ENCODE data around the gene NFATC1.

NFATC1 gene

DNA sequence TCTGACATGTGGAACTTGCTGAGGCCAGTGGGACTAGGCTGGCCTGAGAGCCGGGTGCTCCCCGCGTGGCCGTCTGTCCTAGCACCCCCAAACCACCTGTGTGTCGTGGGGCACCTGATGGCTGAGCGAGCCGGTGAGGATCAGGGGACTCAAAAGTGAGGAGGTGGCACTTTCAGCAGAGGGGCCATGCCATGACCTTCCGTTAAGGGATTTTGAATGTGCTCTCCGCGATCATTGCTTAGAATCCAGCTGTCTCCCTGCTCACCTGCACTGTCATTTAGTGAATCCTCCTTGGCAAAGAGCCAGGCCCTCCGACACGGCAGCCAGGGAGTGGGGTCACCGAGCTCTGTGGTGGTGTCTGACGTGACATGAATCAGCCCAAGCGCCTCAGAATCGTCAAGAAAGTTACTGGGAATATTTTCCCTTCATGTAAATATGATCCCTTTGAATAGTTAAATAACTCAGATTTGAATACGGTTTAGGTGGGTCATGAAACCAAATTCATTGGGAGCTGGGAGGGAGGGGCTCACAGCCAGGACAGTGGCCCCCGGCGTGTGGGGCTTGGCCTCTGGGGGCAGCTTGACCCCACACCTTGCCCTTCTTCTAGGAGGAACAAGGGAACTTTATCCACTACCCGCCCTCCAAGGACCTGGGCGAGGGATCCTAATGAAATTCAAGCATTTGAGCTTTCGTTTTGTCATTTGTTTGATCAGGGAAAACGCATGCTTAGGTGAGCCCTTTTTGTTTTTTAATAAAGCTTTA, 9.5 kb downstream of the NFATC1 start:
- DNase-seq (ENCODE audit: low read depth in 2 of 2) = no peak

- peak; percentile 58 to 74 for DNase-seq (ENCODE audit: low read depth in 2 of 2)
Observed at GRCh38 chr18:79405781-79406575, 10.2 kb downstream of the NFATC1 start.

- no peak for DNase-seq (ENCODE audit: low read depth in 2 of 2)
Observed at GRCh38 chr18:79406708-79407107, 11.0 kb downstream of the NFATC1 start.

DNA sequence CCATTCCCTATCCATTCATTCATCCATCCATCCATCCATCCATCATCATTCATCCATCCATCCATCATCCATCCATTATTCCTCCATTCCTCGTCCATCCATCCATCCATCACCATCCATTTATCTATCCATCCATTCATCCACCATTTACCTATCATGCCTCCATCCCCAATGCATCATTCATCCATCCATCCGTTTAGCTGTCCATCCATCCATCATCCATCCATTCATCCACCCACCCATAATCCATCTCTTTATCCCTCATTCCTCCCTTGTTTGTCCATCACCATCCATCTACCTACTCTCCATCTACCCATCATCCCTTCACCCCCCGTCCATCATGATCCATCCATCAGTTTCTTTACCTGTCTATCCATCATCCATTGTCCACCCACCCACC, 13.6 kb downstream of the NFATC1 start:
- DNase-seq (ENCODE audit: low read depth in 2 of 2) = no peak

GRCh38 chr18:79410171-79410641, 14.5 kb downstream of the NFATC1 start:
- DNase-seq (ENCODE audit: low read depth in 2 of 2) = no peak

- no peak for DNase-seq (ENCODE audit: low read depth in 2 of 2)
Observed at GRCh38 chr18:79410731-79411613, 15.2 kb downstream of the NFATC1 start.

DNA sequence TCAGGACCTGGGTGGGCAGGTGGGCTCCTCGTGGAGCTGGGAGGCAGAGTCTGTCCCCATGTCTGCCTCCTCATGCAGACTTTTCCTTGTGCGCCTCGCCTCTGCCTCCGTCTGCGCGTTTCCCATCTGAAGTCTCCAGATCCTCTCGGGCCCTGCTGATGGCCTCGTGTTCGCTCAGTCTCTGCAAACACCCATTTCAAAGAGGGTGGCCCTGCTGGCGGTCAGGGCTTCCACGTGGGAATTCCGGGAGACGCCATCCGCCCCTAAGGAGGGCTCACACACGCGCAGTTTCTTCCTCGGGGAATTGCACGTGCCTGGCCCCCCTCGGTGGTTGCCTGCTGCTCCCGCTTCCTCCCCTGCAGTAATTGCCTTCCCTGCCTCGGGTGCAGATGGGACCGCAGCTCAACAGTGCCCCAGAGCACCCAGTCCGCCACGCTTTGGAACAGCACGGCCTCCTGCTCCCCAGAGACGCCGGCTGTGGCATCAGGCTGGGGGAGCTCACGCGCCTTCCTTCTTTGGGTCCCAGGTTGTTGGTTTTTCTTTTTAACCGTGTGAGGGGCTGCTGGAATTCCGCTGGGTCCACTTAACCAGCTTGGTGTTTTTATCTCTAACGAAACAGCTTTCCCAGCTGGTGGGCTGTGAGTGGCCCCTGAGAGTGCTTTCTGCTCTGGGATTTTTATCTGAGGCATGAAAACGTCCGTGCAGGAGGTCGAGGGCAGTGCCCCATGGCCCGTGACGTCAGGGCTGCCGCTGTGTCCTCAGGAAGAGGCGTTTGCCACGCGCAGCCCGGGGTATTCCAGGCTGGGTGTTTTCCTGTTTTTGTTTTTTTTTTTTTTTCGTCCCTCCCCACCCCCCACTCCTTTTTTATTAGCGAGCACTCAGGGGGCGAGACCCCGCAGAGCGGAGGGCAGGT, 16.1 kb downstream of the NFATC1 start:
- no peak for DNase-seq (ENCODE audit: low read depth in 2 of 2)

DNA sequence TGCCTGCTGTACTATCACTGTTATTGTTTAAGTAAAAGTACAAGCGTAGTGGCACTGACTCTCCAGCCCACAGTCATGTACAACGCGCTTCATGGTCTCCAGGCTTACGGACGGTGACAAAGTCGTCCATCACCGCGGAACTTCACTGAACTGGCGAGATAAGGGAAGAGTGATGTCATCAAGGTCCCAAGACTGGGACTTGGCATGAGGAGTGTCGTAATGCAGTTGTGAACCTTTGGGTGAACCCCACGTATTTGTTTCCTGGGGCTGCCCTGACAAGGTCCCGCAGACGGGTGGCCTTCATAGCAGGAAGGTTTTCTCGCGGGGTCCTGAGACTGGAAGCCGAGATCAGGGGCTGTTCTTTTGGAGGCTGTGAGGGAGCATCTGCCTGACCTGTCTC, 17.3 kb downstream of the NFATC1 start:
- no peak for DNase-seq (ENCODE audit: low read depth in 2 of 2)

GRCh38 chr18:79413426-79413825, 17.7 kb downstream of the NFATC1 start:
- no peak for DNase-seq (ENCODE audit: low read depth in 2 of 2)

- no peak for DNase-seq (ENCODE audit: low read depth in 2 of 2)
Observed at GRCh38 chr18:79413901-79414300, 18.2 kb downstream of the NFATC1 start.

DNA sequence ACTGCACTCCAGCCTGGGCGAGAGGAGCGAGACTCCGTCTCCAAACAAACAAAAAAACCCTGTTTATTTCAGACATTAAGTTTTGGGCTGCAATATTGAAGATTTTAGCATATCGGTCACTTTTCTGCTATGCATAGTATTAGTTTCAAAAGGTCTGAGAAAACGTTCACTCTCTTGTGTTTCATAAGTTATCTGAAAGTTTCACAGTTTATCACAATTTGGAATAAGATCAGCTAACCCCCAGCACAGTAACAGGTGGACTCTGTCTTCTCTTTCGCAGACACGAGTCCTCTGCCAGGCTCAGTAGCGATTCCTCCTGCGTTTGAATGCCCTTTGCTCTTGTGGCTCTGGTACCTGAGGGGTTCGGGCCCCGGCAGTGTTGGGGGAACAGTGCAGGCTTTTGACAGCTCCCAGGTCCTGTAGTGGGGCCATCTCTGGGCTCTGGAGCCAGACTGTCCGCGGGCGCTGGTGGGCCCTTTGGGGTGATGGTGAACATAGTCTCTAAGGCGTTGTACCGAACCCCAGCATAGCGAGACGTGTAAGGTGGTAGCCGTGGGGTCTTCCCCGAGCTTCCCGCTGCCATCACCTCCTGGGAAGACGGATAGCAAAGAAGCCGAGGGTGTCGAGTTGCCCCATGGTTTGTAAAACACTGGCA, 20.4 kb downstream of the NFATC1 start:
- DNase-seq (ENCODE audit: low read depth in 2 of 2) = no peak

DNA sequence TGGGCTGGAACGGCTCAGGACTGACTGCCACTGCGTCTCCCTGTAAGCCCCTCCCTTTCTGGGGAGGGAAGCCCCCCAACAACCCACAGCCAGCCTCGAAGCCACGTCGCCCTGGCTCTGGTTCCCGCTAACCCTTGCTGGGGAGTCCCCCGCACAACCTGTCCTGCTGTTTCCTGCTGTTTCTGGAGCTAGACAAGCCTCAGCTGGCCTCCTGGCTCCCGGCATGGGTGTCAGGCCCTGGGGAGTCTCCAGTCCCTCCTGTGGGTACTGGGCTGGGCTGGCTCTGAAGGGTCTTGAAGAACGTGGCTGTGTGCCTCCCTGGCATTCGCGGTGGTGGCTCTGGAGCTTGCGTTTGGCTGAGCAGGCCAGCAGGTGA, 20.9 kb downstream of the NFATC1 start:
- no peak for DNase-seq (ENCODE audit: low read depth in 2 of 2)

- DNase-seq (ENCODE audit: low read depth in 2 of 2) = no peak
Observed at GRCh38 chr18:79418236-79418635, 22.5 kb downstream of the NFATC1 start.

DNA sequence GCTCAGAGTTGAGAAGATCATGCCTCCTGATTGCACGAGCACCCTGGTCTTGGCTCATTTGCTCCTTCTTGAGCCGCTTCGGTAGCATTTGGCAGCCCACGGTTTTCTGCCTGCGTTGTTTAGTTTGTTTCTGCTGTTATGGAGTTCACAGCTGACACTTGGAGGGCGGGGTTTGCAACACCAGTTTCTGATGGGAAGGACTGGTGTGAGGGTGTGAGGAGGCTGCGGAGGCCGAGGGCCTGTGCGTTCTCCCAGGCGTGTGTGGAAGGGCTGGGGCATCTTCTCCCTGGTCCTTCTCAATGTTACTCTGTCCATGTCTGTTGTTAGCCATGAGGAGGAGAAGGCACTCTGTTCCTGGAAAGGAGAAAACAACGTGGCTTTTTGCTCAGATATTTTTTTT, 22.9 kb downstream of the NFATC1 start:
- DNase-seq (ENCODE audit: low read depth in 2 of 2) = no peak

GRCh38 chr18:79420033-79420745, 24.5 kb downstream of the NFATC1 start:
- no peak for DNase-seq (ENCODE audit: low read depth in 2 of 2)

DNA sequence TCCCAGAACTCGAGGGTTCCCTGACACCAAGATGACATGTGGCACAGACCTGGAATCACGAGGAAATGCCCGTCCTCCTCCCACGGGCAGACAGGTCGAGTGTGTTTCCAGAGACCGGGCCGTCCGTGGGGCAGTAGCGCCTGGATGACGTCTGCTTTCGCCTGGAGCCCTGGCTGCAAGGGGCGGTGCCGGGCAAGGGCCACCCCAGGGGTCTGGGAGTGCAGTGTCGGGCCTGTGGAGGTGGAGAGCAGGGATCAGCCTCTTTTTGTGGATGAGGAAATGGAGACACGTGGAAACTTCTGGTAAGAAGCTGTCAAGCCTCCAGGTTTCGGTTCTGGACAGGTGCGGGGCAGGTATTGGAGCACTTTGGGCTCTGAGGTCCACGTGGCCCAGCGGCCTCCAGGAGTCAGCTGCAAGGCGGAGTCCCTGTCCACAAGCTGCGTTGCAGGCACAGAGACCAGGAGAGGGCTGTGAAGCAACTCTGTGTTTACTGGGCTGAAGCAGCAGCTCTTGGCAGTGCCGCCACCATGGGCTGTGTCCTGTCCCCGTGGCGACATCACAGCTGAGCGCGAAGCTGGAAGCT, 25.6 kb downstream of the NFATC1 start:
- no peak for DNase-seq (ENCODE audit: low read depth in 2 of 2)

- no peak for DNase-seq (ENCODE audit: low read depth in 2 of 2)
Observed at GRCh38 chr18:79422022-79422782, 26.5 kb downstream of the NFATC1 start.

DNA sequence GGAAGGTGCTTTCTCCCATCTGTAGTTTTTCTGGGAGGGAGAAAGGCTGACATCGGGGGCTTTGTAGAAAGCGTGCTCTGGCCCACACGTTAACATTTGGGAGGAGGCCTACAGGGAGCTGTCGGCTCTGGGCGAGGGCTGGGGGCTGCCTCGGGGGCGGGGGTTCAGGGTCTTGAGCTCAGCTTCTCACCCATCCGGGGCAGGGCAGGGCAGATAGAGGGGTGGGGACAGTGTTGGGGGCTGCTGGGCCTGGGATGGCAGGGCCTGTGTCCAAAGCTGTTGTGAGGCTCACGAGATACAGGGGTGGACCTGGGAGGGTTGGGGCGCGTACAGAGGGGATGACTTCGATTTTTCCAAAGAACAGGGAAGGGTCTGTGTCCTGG, 27.0 kb downstream of the NFATC1 start:
- no peak for DNase-seq (ENCODE audit: low read depth in 2 of 2)
